Glomerular visceral epithelial cell (primary cell): ENCODE data around the gene ARID4B.
A peak's percentile ranks its signal among the peaks of the same experiment; 100 is the strongest.
"Not testable (repeated sequence)": the region's sequence is repeated elsewhere in the genome, so short reads cannot be mapped to it uniquely, and the experiment has no call there.

Experiments used
- DNase-seq: peaks from one replicate; pipeline ENCODE4 v3.0.0-alpha.2; 2016; ENCODE audit errors: extremely low spot score

Gene ARID4B

DNA sequence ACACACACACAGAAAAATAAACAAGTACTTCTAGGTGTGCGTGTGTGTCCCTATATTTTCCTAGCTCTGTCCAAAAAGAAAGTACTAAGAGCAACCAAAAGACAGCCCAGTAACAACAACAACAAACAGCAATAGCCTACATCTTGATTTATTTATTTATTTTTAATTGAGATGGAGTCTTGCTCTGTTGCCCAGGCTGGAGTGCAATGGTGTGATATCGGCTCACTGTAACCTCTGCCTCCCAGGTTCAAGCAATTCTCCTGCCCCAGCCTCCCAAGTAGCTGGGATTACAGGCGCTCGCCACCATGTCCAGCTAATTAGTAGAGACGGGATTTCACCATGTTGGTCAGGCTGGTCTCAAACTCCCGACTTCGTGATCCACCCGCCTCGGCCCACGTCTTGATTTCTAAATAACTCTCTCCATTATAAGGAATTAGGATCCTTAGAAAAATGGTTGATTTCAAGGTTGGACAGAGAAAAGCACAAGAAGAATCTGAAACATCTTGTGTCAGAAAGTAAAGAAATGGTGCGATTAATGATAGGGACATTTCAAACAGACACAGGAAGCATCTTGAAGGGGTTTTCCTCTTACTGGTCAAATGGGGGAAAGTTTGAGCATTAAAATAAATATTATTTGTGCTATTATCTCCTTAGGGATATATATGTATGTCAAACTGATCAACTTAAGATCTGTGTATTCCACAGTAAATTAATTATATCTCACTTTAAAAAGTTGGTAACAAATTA lies 59.4 kb downstream of the ARID4B start:
- DNase-seq = no peak

DNA sequence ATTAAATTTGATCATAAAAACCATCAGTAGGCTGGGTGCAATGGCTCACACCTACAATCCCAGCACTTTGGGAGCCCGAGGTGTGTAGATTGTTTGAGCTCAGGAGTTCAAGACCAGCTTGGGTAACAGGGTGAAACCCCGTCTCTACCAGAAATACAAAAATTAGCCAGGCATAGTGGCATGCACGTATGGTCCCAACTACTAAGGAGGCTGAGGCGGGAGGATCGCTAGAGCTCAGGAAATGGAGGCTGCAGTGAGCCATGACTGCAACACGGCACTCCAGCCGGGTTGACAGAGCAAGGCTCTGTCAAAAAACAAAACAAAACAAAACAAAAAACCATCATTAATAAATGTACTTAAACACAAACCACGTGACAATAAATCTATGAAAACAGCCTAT lies 61.0 kb downstream of the ARID4B start:
- DNase-seq = no peak

- no peak for DNase-seq
Observed at GRCh38 chr1:235266325-235266724, 61.7 kb downstream of the ARID4B start.

DNA sequence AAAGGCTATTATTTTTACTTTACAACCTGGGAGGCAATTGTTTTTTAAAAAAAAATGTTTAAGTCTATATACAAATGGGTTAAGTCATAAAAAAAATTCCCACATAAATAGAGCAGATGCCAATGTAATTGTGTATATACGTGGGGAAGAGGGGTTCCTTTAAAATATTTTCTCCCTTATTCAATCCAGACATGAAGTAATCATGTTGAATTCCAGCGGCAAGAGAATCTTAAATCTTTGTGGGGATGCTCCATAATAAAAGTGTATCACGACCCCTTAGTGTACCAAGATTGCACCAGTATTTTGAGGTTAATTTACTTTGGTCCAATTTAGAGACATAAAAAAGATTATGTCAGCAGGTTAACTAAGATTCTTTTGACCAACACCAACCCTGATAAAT lies 62.1 kb downstream of the ARID4B start:
- no peak for DNase-seq

DNA sequence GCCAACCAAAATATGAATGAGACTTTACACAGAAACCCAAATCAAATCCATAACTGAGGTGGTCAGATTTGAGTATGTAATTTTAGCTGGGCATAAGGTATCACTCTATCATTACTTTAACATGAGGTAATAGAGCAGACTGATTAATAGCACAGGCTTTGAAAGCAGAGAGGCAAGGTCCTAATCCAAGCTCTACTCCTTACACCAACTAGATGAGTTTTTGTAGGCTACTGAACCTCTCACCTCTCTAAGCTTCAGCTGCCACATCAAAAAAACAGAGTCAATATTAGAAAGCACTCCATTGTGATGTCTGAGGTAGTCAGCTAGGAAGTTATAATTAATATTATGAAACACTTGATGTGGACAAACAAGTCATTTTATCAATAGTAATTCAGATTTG lies 63.7 kb downstream of the ARID4B start:
- no peak for DNase-seq

- no peak for DNase-seq
Observed at GRCh38 chr1:235262539-235262938, 65.4 kb downstream of the ARID4B start.

DNA sequence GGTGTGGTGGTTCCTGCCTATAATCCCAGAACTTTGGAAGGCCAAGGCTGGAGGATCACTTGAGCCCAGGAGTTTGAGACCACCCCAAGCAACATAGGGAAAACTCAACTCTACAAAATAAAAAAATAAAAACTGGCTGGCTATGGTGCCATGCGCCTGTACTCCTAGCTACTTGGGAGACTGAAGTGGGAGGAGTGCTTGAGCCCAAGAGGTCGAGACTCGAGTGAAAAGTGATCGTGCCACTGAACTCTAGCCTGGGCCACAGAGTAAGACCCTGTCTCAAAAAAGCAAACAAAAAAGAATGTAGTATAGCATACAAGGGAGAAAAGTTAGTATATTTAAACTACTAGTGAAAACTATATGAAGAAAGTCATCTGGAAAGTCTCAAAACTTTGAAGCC lies 66.7 kb downstream of the ARID4B start:
- DNase-seq = no peak

DNA sequence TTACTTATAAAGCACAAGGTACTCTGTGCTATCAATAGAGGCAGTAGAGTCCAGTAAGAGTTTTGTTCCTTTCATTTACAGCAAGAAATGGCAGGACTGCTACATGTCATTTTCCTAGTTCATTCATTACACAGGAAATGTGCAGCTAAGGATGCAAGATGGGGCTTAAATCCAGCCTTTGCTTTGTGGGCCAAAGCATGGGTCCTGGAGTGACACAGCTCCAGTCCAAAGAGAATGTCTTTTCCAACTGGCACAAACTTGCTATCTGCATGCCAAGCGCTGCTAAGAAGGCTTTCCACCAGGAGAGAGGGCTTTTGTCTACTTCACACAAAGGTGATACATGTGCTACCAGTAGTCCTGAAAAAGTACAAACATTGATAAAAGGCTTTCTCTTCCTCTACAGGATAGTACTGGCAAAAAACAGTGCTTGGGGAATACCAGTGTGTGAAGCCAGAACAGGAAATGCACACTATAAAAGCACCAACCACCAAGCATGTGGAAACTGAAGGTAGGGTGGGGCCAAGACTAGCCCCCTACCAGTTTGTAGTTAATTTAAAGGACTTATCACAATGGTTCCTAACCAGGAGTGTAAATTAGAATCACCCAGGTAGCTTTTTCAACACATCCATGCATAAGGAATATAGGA lies 68.7 kb downstream of the ARID4B start:
- DNase-seq = no peak

DNA sequence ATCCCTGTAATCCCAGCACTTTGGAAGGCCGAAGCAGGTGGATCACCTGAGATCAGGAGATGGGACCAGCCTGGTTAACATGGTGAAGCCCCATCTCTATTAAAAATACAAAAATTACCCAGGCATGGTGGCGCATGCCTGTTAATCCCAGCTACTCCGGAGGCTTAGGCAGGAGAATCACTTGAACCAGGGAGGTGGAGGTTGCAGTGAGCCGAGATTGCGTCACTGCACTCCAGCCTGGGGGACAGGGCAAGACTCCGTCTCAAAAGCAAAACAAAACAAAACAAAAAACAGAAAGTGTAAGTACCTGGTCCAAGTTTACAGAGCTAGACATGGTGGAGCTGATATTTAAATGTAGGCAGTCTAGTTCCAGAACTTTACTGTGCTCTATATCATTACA lies 69.9 kb downstream of the ARID4B start:
- not testable (repeated sequence) for DNase-seq

DNA sequence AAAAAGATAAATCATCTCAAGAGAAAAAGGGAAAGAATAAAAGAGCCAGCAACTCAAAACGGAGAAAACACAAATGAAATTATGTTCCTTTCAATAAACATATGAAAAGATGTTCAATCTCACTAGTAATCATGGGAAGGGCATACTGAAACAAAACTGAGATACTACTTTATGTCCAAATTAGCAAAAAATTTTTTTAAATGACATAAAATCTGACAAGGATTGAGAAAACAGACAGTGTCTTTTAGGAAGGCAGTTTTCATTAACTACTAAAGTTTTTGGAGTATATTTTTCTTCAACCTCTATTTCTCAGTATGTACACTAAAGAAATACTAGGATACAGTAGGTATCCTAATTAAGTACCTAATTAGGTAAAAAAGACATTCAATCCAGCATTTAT lies 73.3 kb downstream of the ARID4B start:
- DNase-seq = no peak

- peak; percentile 70 for DNase-seq
Observed at GRCh38 chr1:235253219-235253962, 74.6 kb downstream of the ARID4B start.

- no peak for DNase-seq
Observed at GRCh38 chr1:235250430-235250829, 77.5 kb downstream of the ARID4B start.

GRCh38 chr1:235246022-235246948 lies 81.7 kb downstream of the ARID4B start:
- no peak for DNase-seq

- DNase-seq = no peak
Observed at GRCh38 chr1:235244974-235245592, 82.9 kb downstream of the ARID4B start.

GRCh38 chr1:235240960-235241359 lies 87.0 kb downstream of the ARID4B start:
- no peak for DNase-seq

- no peak for DNase-seq
Observed at GRCh38 chr1:235239851-235240250, 88.1 kb downstream of the ARID4B start.

DNA sequence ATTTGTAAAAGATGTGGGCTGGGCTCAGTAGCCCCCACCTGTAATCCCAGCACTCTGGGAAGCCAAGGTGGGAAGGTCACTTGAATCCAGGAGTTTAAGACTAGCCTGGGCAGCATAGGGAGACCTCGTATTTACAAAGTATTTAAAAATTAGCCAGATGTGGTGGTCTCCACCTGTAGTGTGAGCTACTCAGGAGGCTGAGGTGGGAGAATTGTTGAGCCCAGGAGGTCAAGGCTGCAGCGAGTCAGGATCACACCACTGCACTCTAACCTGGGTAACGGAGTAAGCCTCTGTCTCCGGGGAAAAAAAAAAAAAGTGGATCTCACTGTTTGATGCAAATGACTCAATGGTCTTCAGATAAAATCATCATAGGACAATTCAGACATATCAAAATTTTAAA lies 89.4 kb downstream of the ARID4B start:
- no peak for DNase-seq

DNA sequence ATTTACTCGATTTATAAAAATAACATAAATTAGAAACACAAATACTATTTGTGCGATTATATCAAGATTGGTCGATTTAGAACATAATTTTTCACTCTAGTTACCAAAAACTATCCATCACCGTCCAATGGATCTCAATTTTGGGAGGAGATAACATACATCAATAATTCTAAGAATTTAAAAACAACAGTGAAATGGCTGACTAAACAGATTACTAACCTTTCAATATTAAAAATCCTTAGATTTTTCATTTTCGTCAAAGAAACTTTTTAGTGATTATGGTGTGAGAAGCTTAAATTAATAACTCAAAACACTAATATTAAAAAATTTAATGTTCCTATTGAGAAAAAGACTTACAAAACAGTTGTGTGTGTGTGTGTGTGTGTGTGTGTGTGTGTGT lies 91.9 kb downstream of the ARID4B start:
- DNase-seq = no peak

DNA sequence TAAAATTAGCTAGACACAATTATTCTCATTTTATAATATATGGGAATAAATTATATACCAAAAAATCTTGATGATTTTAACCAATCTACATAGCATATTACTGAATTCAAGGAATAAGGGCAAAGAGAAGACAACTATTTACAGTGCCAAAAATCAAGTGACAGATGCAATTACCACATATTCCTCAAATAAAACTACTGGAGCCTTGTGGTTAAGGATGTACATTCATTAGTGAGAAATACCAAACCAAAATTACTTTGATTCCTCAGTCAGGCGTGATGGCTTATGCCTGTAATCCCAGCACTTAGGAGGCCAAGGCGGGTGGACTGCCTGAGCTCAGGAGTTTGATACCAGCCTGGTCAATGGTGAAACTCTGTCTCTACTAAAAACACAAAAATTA lies 98.1 kb downstream of the ARID4B start:
- no peak for DNase-seq

GRCh38 chr1:235227414-235227813 lies 100.6 kb downstream of the ARID4B start:
- no peak for DNase-seq

- no peak for DNase-seq
Observed at GRCh38 chr1:235226933-235227332, 101.0 kb downstream of the ARID4B start.
